GM18951 (cell line): Measurements from ENCODE around the gene ARPC2.
"Not testable (repeated sequence)": the region's sequence is repeated elsewhere in the genome, so short reads cannot be mapped to it uniquely, and the experiment has no call there.

ENCODE experiments used
- POLR2A ChIP-seq: IDR thresholded peaks from 4 replicates; pipeline ENCODE4 v1.6.1; 2011; ENCODE audit warnings: mild to moderate bottlenecking; ENCODE audit not compliant: insufficient read length, insufficient read depth; ENCODE audit errors: extremely low read depth
- in situ Hi-C: fragments of 300-500 bp; cut with MboI; formaldehyde crosslinking; loops from one replicate; pipeline ENCODE4 v1.12.0; 2022; ENCODE audit warnings: low sequenced_read_pairs, mixed read lengths, inconsistent platforms; ENCODE audit not compliant: unreplicated experiment

The ARPC2 gene

DNA sequence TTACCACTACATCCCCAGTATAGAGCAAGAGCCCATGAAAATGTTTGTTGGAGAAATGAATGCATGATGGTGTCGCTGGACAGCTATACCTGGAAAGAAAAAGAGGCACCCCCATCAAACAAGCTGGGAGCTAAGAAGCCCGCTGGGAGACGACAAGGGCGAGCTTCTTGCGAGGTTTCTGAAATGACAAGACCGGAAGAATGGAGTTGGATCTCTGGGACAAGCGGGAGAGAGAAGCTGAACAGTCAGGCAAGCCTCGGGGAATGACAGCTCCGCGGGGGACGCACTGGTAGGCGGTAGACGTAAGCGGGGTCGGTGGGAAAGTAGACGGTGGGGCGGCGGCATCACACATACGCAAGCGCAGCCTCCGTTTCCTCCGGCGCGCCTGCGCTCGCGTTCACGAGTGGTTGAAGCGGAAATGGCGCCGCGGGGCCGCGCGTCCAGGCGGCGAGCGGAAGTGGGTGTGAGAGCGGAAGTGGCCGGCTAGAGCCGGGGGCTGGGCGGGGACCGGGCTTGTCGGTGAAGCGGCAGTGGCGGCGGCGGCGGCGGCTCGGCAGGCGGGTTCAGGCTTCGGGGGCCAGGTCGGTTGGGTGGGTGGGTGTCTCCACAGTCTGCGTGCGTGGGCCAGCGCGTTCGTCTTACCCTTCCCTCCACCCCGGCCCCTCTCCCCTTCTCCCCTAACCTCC, at the start of gene ARPC2:
TSS of gene ARPC2 (plus strand) at position 516 of the 686 bp plus-strand sequence. CDS start 282 bp downstream, outside the sequence.
- TF ChIP-seq POLR2A, result peak; percentile 83
- in situ Hi-C loops, result no loop called here

- TF ChIP-seq POLR2A, result no peak
- in situ Hi-C loops, result no loop called here
Measured at GRCh38 chr2:218168016-218168415, 49.0 kb upstream of the ARPC2 start.

DNA sequence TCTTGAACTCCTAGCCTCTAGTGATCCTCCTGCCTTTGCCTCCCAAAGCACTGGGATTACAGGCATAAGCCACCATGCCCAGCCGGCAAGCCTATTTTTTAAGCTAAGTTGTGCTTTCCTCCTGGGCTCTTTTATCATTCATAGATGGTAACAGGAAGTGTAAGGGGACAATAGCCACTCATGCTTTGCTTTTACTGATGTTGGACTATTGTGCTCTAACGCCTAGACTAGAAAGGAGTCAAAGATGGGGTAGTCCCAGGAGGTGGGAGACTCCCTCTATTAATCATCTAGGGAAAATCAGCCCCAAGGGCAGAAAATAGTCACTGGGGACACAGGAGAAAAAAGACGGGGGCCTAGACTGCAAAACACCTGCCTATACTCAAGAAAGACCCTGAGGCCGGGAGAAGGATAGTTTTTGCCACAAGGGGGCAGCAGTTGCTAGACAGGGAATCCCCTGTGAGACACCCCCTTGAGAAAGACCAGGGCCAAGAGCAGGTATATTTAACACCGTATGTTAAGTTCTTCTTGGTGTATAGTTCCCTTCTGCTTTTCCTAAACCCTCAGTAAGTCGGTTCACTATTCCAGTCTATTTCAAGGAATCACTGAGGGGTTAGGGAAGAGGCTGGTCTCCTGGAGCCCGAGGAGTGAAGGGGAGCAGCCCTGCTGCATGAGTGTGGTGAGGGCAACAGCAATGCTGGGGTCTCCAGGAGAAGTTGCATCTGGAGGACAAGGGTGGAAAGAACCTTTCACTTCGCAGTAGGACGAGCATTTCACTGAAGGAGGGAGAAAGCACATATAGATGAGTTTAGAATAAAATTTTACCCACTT, 48.1 kb upstream of the ARPC2 start:
- in situ Hi-C loops, result no loop called here
- TF ChIP-seq POLR2A, result no peak

GRCh38 chr2:218169757-218170546, 47.0 kb upstream of the ARPC2 start:
- in situ Hi-C loops, result no loop called here
- no peak for TF ChIP-seq POLR2A

DNA sequence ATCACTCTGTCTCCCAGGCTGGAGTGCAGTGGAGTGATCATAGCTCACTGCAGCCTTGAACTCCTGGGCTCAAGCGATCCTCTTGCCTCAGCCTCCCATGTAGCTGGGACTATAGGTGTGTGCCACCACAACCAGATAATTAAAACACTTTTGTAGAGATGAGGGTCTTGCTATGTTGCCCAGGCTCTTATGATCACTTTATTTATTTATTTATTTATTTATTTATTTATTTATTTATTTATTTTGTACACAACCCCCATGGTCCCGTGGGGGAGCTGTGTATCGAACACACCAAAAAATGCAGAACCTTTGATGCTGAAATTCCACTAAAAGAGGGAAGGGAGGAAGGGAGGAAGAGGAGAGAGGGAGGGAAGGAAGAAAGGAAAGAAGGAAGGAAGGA, 45.2 kb upstream of the ARPC2 start:
- in situ Hi-C loops, result not testable (repeated sequence)

GRCh38 chr2:218172845-218173244, 44.1 kb upstream of the ARPC2 start:
- in situ Hi-C loops, result no loop called here
- TF ChIP-seq POLR2A, result no peak

GRCh38 chr2:218179782-218180181, 37.2 kb upstream of the ARPC2 start:
- in situ Hi-C loops, result no loop called here

DNA sequence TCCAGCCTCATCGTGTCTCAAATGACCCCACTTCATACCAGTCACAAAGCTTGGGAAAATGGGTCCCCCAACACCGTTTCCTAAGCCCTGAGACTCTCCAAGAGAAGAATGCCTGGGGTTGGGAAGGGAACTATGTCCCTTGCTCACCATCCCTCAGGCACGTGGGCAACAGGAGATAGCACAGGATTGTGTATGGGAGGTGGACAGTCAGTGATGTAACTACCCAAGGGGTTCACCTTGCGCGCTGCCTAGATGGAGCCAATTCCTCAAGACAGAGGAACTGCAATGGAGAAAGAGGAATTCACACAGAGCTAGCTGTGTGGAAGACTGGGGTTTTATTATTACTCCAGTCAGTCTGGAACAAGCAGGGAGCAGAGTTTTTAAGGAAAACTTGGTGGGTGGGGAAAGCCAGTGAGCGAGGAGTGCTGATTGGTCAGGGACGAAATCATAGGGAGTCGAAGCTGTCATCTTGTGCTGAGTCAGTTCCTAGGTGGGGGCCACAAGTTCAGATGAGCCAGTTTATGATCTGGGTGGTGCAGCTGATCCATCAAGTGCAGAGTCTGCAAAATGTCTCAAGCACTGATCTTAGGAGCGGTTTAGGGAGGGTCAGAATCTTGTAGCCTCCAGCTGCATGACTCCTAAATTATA, 36.4 kb upstream of the ARPC2 start:
- in situ Hi-C loops, result no loop called here
- TF ChIP-seq POLR2A, result no peak

More at GRCh38 chr2:218179782-218180181, 37.2 kb upstream of the ARPC2 start:
- no peak for TF ChIP-seq POLR2A

DNA sequence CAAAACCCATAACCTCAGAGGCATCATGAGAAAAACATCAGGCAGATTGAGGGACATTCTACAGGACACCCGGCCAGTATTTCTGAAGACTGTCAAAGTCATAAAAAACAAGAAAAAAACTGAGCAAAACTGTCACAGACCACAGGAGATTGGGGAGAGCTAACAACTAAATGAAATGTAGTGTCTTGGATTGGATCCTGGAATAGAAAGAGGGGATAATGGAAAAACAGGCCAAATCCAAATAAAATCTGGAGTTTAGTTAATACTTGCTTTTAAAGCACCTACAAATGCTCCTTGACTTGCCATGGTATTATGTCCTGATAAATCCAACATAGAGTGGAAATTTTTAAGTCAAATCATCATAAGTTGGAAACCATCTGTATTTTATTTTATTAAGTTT, 32.7 kb upstream of the ARPC2 start:
- no peak for TF ChIP-seq POLR2A
- in situ Hi-C loops, result no loop called here

GRCh38 chr2:218186355-218186766, 30.6 kb upstream of the ARPC2 start:
- no peak for TF ChIP-seq POLR2A
- in situ Hi-C loops, result no loop called here

GRCh38 chr2:218186876-218187275, 30.1 kb upstream of the ARPC2 start:
- no peak for TF ChIP-seq POLR2A
- in situ Hi-C loops, result no loop called here

- no peak for TF ChIP-seq POLR2A
- in situ Hi-C loops, result no loop called here
Measured at GRCh38 chr2:218187296-218188015, 29.5 kb upstream of the ARPC2 start.
